NCI-H748 treated with DMSO at 0.1 percent for 48 hours (cell line): ENCODE measurements around the gene DMXL2.
"Not testable (repeated sequence)": the region's sequence is repeated elsewhere in the genome, so short reads cannot be mapped to it uniquely, and the experiment has no call there.

Experiments
- DNase-seq: peaks from one replicate; lab custom pipeline; 2025; lab: John Stamatoyannopoulos, UW

Gene DMXL2

DNA sequence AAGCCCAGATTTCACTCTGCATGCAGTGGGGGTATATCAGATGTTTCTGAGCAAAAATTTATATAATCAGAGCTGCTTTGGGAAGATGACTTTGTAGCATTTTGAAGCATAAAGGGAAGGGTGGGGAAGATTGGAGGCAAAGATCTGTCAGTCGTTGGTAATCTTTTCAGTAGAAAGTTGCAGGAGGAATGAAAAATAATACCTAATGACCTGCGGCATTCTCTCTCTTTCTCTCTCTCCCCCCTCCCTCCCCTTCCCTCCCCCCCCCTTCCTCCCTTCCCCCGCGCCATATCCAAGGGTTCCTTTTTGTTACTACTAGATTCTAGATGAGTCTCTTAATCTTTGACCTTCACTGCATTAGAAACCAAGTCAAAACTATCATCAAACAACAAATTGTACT, 1.5 kb upstream of the DMXL2 start:
- no peak for DNase-seq

GRCh38 chr15:51623386-51623938, 891 bp upstream of the DMXL2 start:
- DNase-seq = peak; percentile 36

- DNase-seq = no peak
These were observed 501 bp downstream of the DMXL2 start for GRCh38 chr15:51621936-51622603.

DNA sequence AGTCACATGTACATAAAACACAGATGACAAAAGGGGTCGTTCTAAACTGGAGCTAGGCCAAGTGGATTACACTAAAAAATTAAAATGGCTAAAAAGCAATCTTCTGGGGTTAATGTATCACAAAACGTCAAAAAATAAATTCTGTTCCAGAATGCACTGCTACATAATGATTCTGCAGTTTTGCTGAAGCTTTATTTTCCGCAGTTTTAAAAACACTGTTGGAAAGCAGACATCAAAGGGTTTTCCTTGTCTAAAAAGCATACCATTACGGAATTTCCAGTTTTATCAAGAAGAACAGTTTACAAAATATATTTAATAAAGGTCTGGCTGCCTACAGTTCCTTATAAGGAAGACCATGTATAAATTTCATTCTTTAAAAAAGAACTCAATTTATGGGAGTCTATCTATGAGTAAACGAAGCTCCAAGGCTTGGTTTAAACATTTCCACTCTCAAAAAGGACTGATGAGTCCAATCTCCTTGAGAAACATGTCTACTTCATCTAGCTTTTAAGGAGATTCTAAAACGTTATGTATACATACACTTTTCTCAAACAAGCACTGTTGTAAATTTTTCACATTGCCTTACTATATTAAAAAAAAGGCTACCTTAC, 1.3 kb downstream of the DMXL2 start:
- peak; percentile 22 for DNase-seq

DNA sequence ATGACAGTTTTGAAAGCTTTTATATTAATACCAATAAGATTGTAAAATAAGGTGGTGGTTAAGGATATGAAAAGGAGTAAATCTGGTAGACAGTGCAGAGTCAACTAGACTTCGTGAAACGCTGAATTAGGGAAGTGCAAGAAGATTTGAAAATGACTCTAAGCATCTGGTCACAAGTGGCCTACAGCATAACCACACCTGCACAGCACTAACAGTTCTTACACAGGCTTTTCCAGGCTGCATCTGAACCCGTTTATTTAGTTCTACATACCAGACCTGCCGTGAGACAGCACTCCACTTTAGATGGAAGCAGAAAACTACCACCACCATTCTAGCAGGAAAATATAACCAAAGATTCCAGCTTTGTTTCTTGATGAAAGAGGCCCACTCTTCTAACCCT, 1.9 kb downstream of the DMXL2 start:
- DNase-seq = peak; percentile 22

DNA sequence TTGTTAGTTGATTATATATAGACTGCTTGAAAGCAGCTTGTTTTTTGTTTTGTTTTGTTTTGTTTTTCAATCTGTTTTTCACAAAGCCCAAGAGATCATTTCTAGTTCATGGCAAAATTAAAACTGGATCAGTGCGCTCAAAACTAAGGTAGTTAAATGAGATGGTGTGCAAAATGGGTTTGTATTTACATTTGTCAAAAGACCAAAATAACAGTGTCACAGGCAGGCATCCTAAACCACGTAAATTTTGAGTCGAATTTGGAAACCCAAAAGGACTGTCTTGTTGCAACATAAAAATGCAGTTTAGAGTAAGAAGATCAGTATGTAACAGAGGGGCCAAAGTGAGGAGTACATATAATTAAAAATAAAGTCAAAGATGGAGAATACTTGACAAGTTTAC, 2.4 kb downstream of the DMXL2 start:
- no peak for DNase-seq

GRCh38 chr15:51619331-51620035, 3.1 kb downstream of the DMXL2 start:
- DNase-seq = no peak

DNA sequence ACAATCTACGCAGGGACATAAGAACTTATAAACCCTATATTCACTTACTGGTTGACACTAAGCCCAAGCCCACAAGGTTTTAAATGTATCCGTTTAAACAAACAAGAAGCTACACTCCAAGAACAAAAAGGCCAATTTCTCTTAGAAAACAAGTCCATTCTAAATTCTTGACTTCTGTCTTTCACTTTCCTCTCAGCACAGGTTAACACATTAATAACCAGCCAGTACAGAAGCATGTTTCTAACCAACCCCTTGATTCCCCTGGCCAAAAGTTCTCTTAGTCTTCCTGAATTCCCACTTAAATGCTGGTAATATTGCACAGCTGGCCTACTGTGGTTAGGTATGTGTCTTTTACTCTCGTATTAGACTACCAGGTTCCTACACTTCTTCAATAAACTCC, 4.7 kb downstream of the DMXL2 start:
- no peak for DNase-seq

GRCh38 chr15:51613951-51614350, 8.6 kb downstream of the DMXL2 start:
- DNase-seq = no peak

GRCh38 chr15:51612669-51613068, 9.9 kb downstream of the DMXL2 start:
- DNase-seq = not testable (repeated sequence)

DNA sequence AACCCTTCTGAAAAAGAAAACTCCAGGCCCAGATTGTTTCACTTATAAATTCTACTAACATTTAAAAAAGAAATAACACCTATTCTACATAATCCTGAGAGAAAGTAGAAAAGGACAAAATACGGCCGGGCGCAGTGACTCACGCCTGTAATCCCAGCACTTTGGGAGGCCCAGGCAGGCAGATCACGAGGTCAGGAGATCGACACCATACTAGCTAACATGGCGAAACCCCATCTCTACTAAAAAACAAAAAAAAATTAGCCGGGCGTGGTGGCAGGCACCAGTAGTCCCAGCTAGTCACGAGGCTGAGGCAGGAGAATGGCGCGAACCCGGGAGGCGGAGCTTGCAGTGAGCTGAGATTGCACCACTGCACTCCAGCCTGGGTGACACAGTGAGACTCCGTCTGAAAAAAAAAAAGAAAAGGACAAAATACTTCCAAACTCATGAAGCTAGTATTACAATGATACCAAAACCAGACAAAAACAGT, 19.1 kb downstream of the DMXL2 start:
- not testable (repeated sequence) for DNase-seq

DNA sequence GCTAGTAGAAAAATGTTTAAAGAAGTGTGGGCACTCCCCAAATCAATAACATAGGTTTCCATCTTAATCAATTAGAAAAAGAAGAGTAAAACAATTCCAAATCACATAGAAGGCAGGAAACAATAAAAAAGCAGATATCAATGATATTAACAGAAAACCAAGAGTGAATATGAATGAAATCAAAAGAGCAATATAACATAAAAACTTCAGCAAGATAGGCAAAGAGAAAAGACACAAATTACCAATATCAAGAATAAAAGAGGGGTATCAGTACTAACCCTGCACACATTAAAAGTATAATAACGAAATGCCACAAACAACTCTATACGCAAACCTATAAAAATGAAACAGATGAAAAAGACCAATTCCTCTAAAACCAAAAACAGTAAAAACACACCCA, 19.6 kb downstream of the DMXL2 start:
- DNase-seq = no peak

DNA sequence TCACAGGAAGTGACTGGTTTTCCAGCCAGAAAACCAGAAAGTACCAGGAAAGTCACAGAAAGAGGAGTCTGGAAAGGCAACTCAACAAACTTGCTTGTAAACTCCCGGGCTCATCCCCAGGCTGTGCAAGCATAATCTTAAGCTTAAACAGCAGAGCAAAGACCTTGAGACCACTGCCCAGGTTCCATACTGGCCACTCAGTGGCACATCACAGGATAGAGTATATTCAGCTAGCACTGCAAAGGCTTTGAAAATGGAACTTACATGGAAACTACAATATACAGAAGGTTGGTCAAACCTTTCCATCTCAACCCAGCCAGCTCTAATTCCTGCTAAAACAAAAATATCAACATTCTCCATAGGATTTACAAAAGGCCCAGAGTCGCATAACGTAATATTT, 20.1 kb downstream of the DMXL2 start:
- no peak for DNase-seq

GRCh38 chr15:51601801-51602200, 20.8 kb downstream of the DMXL2 start:
- DNase-seq = no peak

- no peak for DNase-seq
These were observed 22.5 kb downstream of the DMXL2 start for GRCh38 chr15:51600114-51600513.

DNA sequence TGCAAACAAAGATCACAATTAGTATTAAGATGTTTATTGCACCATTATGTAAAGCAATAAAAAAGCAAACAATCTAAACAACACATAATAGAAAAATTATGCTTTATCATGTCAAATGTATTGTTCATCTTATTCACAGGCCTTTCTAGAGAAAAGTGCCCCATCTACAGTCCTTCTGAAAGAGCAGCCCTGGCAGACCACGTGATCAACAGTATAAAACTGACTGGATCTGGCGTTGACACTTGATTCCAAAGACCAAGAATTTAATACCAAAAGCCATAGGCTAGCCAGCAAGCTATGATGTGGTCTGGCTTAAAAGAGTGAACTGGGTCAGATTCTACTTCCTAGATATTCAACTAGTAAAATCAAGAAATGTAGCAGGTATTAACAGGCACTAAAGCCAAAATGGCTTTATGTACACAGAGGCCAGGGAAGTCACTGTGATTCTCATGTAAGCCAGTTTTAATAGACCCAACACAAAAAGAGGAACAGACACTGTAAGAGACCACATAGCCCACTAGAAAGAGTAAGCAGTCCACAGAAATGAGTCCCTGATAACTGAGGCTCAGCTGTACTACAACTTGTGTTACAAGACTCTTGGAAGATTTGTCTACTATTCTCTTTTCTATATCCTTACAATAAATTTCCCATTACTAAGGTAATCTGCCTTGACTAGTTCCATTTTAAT, 32.5 kb downstream of the DMXL2 start:
- DNase-seq = no peak

DNA sequence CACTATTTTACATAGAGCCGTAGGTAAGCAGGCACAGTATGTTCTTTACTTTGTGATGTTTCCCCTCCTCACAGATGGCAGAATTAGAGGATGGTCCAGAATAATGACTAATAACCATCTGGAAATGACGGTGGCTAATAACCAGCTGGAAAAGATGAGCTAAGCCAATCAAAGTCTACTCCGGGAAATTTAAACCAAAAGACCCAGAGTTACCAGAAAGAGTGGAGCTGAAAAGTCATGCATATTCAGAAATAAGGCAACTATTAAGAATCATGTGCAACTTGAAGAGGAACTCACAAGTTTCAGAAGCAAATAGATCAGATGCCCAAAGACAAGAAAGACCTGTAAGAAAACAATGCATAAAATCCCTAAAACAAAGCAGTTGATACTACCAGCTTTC, 33.6 kb downstream of the DMXL2 start:
- DNase-seq = no peak

- DNase-seq = no peak
These were observed 36.6 kb downstream of the DMXL2 start for GRCh38 chr15:51585986-51586385.

DNA sequence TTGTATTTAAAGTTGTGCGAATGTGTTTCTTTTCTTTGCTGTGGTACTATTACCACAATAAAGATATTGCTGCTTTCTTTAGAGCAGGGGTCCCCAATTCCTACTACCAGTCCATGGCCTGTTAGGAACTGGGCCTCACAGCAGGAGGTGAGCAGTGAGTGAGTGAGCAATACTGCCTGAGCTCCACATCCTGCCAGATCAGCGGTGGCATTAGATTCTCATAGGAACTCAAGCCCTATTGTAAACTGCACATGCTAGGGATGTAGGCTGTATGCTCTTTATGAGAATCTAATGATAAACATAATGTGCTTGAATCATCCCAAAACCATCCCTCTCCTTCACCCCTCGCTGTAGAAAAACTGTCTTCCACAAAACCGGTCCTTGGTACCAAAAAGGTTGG, 41.6 kb downstream of the DMXL2 start:
- no peak for DNase-seq

DNA sequence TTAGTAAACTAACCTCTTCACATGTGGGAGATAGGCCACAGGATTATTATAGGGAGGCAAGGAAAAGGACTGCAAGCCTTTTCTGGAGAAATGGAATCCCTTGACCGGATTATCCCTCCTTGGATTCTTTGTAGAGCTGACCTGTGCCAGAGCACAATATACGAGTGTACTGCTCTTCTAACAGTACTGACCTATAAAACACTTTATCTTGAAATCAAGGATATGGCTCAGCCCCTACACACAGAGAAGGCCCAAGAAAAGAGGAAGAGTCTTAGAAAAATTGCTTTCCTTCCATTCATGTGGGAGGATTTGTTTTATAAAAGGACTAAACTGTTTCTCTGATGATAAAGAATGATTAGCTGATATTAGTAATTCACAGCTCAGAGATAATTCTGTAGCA, 42.2 kb downstream of the DMXL2 start:
- DNase-seq = no peak

DNA sequence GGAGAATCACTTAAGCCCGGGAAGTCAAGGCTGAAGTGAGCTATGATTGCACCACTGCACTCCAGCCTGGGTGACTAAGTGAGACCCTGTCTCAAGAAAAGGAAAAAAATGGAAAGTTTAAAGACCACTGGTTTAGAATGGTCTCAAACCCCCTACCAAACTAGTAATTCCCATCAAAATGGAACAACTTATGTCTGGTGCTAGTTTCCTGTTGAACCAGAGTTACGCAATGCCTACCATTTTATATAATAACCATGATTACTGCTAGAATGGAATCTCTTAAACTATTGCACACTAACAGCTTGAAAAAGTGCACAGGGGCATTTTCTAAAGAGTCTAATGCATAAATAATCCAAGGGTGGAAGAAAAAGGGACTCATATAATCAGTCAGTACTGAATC, 43.6 kb downstream of the DMXL2 start:
- DNase-seq = no peak

DNA sequence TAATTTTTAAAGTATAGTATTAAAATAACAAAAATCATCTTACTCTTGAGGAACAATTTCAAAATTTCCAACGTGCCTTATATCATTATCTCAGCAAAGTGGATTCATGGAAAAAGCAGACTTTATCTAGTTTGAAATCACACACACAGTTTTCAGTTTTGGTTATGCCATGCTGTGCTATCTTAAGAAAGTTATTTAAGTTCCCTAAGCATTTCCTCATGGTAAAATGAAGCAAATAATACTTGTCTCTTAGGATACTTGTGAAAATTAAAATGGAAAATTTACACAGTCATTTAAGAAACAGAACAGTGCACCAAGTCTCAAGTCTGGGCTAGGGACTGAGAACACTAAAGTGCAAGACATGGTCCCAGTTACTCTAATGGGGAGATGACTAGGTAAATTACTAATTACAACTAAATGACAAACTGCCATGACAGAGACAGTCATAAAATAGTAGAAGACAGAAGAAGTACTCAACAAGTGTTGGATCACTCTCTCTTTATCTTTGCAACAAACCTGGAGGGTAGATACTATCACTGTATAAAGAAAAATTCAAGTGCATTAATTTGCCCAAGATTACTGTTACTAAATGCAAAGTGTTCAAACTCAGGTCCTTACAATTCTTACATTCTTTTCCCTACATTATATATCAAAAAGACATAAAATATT, 44.8 kb downstream of the DMXL2 start:
- no peak for DNase-seq
